Measurements from ENCODE around the gene GFPT2. TPM values are rescaled to one million over a fixed set of nuclear protein-coding genes. Genes with fewer than 3 reads are reported as not detected.

Gene GFPT2
- total and polyA plus RNA-seq, 2 of the 4 experiments (the other 2 are of a cell fraction): 20.3 to 20.8 TPM

DNA sequence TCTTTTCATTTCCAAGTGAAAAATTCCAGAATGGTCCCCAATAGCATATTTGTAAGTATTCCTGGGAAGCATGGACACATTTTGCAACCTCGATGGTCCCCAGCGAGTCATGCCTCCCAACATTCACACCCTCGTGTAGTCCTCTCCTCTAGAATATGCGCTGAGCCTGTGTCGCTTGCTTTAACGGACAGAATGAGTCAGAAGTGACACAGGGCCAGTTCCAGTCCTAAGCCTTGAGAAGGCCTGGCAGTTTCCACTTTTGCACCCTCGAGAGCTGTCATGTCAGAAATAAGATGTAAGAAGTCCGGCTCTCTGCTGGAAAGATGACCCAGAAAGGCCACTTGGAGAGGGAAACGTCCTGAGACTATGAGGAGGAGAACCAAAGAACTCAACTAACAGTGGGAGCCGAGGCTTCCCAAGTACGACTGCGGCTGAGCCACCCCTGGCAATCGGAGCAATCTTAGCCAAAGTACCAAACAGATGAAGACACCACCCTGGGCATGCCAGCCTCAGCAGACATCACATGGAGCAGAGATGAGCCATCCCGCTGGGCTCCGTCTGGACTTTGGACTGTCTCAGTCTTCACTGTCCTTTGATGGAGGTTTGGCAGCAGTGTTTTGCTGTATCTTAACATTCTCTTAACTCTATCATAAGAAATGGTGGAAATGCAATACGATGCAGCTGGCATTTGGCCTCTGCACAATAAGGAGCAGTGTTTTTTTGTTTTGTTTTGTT is 42.6 kb upstream of the GFPT2 start:
- no peak overlapping the region for H2BK5ac ChIP-seq (ENCODE audit: low read depth, low read length, poor library complexity, severe bottlenecking)
- TF ChIP-seq FOS (IDR thresholded peaks at IDR 0.05; ENCODE audit: low read depth, low read length) (no peak), MAFK (IDR thresholded peaks at IDR 0.05; ENCODE audit: low read depth, low read length) (no peak), MXI1 (IDR thresholded peaks at IDR 0.05; ENCODE audit: borderline replicate concordance, low read depth, low read length) (no peak), CEBPB (IDR thresholded peaks at IDR 0.05; ENCODE audit: low read depth, low read length) (no peak), ELK1 (IDR thresholded peaks at IDR 0.05; ENCODE audit: borderline replicate concordance, low read depth, low read length) (no peak), SMC3 (IDR thresholded peaks at IDR 0.05; ENCODE audit: low read depth, low read length) (no peak), BHLHE40 (IDR thresholded peaks at IDR 0.05; ENCODE audit: low read depth, low read length) (no peak), RAD21 (IDR thresholded peaks at IDR 0.05; ENCODE audit: low read length) (no peak), RFX5 (IDR thresholded peaks at IDR 0.05; ENCODE audit: low read depth, low read length) (no peak), MAZ (IDR thresholded peaks at IDR 0.05; ENCODE audit: borderline replicate concordance, low read depth, low read length) (no peak), RCOR1 (IDR thresholded peaks at IDR 0.05; ENCODE audit: insufficient replicate concordance, low read length) (no peak), POLR2A (IDR thresholded peaks at IDR 0.05; ENCODE audit: low read depth, low read length) (no peak), CHD1 (IDR thresholded peaks at IDR 0.05; ENCODE audit: low read depth, low read length) (no peak), NFE2L2 (IDR thresholded peaks at IDR 0.05; ENCODE audit: low read depth, low read length) (no peak), CTCF (conservative IDR thresholded peaks at IDR 0.05; ENCODE audit: low read depth, low read length) (no peak)
- TF ChIP-seq, protein P1, sequence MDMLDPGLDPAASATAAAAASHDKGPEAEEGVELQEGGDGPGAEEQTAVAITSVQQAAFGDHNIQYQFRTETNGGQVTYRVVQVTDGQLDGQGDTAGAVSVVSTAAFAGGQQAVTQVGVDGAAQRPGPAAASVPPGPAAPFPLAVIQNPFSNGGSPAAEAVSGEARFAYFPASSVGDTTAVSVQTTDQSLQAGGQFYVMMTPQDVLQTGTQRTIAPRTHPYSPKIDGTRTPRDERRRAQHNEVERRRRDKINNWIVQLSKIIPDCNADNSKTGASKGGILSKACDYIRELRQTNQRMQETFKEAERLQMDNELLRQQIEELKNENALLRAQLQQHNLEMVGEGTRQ (IDR thresholded peaks at IDR 0.05; ENCODE audit: low read depth, low read length): no peak
- intact Hi-C loops (cut with micrococcal nuclease): no loop called here
- H4K5ac ChIP-seq (ENCODE audit: low read depth, low read length): no peak overlapping the region
- no peak overlapping the region for H2BK20ac ChIP-seq (ENCODE audit: low read depth, low read length)
- no peak overlapping the region for H3K9ac ChIP-seq (ENCODE audit: low read depth, low read length)
- no peak overlapping the region for H4K91ac ChIP-seq (ENCODE audit: insufficient read depth, low read depth, low read length)
- no peak overlapping the region for H3K4me3 ChIP-seq (ENCODE audit: insufficient read depth, low read depth, low read length)
- ATAC-seq (ENCODE audit: low read depth) (no peak), DNase-seq (no peak)
- H3K36me3 ChIP-seq (ENCODE audit: control insufficient read depth, insufficient read depth, low read length): no peaks in the 10 kb centered on the region
- H4K8ac ChIP-seq (ENCODE audit: low read depth in 2 of 2, low read length in 2 of 2): no peak overlapping the region
- ChIA-PET POLR2A (ENCODE audit: unreplicated experiment) (no interaction called here), CTCF (no interaction called here)
- no peak overlapping the region for H3K18ac ChIP-seq (ENCODE audit: low read depth, low read length)
- H2BK15ac ChIP-seq (ENCODE audit: low read depth, low read length): no peak overlapping the region
- no peak overlapping the region for H3K27ac ChIP-seq (ENCODE audit: insufficient read depth, low read length)
- WGBS, 2 experiments (ENCODE audit: extremely low coverage in 2 of 2, insufficient read length in 1 of 2): 40% methylated on average over 5 of the region's 16 CpGs; no CpG with 5 or more reads in 1 of the 2 experiments
- no peaks in the 10 kb centered on the region for H3K9me1 ChIP-seq (ENCODE audit: insufficient read depth, low read length)
- no peak overlapping the region for H2AK5ac ChIP-seq (ENCODE audit: low read depth, low read length)
- no peak overlapping the region for H3K4ac ChIP-seq (ENCODE audit: low read depth, low read length)
- dilution Hi-C loops (cut with HindIII; ENCODE audit: low sequenced_read_pairs, unreplicated experiment): no loop called here
- H4K20me1 ChIP-seq (ENCODE audit: insufficient read depth, low read length): no peaks in the 10 kb centered on the region
- no peak overlapping the region for H2AK9ac ChIP-seq (replicated peaks; ENCODE audit: low read depth, low read length, poor library complexity)
- no peak overlapping the region for H3K56ac ChIP-seq (ENCODE audit: extremely low read depth, insufficient read depth, low read length)
- no peak overlapping the region for H2AFZ ChIP-seq (replicated peaks; ENCODE audit: low read length, poor library complexity)
- no TSS peak for BruUV-seq (replicated peaks)
- in situ Hi-C loops (cut with MboI; ENCODE audit: low sequenced_read_pairs): no loop called here
- H3K4me2 ChIP-seq (ENCODE audit: low read depth, low read length): no peak overlapping the region
- H3K9me3 ChIP-seq (ENCODE audit: control insufficient read depth, insufficient read depth, low read length): no peaks in the 10 kb centered on the region; the same call in none of the 2 replicates
- H3K4me1 ChIP-seq (ENCODE audit: control insufficient read depth, insufficient read depth, low read length): no peaks in the 10 kb centered on the region
- H3K79me1 ChIP-seq (ENCODE audit: low read depth in 1 of 2, low read length in 2 of 2): no peaks in the 10 kb centered on the region
- H2BK120ac ChIP-seq (ENCODE audit: low read depth, low read length): no peak overlapping the region
- no peak overlapping the region for H3K23ac ChIP-seq (ENCODE audit: low read depth, low read length)
- no peak overlapping the region for H3K14ac ChIP-seq (replicated peaks; ENCODE audit: low read depth, low read length)
- H3K27me3 ChIP-seq (ENCODE audit: control insufficient read depth, insufficient read depth, low read length): no peaks in the 10 kb centered on the region

Measured in IMR-90 (cell line).